Activated T-helper 2 cell treated with anti-CD3 and anti-CD28 coated beads, Interferon-gamma antibody, Interleukin-2, Interleukin-4, amounts not matched to agents 10 μg/mL and 5 μg/mL and 100 μg/mL, durations not matched to agents 14 hours and 24 hours and 36 hours (primary cell): Measurements from ENCODE around the gene P4HA3. TPM values are rescaled to one million over a fixed set of nuclear protein-coding genes. Genes with fewer than 3 reads are reported as not detected.
"Not testable (repeated sequence)": the region's sequence is repeated elsewhere in the genome, so short reads cannot be mapped to it uniquely, and the experiment has no call there.

Experiments used
- DNase-seq: peaks from one replicate; pipeline ENCODE4 v3.0.0; 2021; ENCODE audit warnings: low spot score
- H3K27ac Mint-ChIP-seq: one replicate; pipeline ENCODE4 v1.8.0; 2021; ENCODE audit warnings: mixed read lengths
- H3K27me3 Mint-ChIP-seq: one replicate; pipeline ENCODE4 v1.8.0; 2021; ENCODE audit warnings: low read depth, mixed read lengths
- H3K36me3 Mint-ChIP-seq: one replicate; pipeline ENCODE4 v1.8.0; 2021; ENCODE audit warnings: low read depth, mixed read lengths
- H3K4me1 Mint-ChIP-seq: one replicate; pipeline ENCODE4 v1.8.0; 2021; ENCODE audit warnings: low read depth, mixed read lengths
- H3K4me3 Mint-ChIP-seq: one replicate; pipeline ENCODE4 v1.8.0; 2021; ENCODE audit warnings: low read depth, mild to moderate bottlenecking, moderate library complexity, mixed read lengths
- H3K9me3 Mint-ChIP-seq: one replicate; pipeline ENCODE4 v1.8.0; 2021; ENCODE audit warnings: mixed read lengths
- intact Hi-C: fragments of 100-400 bp; cut with micrococcal nuclease; formaldehyde crosslinking; loops from one replicate; pipeline ENCODE4 v1.15.1; 2023
- total RNA-seq: library from RNA; stranded (reverse); gene quantifications from 2 replicates; pipeline ENCODE4 v1.2.3, GENCODE V29; 2022

The P4HA3 gene
- not detected in 2 replicates for total RNA-seq

GRCh38 chr11:74311352-74311926 is at the start of gene P4HA3:
Gene P4HA3, minus strand, starts transcription at chr11:74311640. Its CDS starts 29 bp downstream, at chr11:74311611.
- Mint-ChIP-seq H3K27me3 (peaks cover 50% of the 10 kb centered on the region), H3K36me3 (no peaks in the 10 kb centered on the region), H3K4me1 (peaks cover 4% of the 10 kb centered on the region), H3K27ac (no peak within 1 kb of the TSS), H3K4me3 (peak within 1 kb of the TSS; percentile 43), H3K9me3 (peaks cover 4% of the 10 kb centered on the region)
- intact Hi-C loops: no loop called here
- peak; percentile 38 for DNase-seq

GRCh38 chr11:74357449-74357848 is 46.0 kb upstream of the P4HA3 start:
- Mint-ChIP-seq H3K4me1 (peaks cover 4% of the 10 kb centered on the region), H3K27me3 (no peaks in the 10 kb centered on the region), H3K4me3 (no peak overlapping the region), H3K9me3 (no peaks in the 10 kb centered on the region), H3K36me3 (peaks cover 42% of the 10 kb centered on the region), H3K27ac (no peak overlapping the region)
- intact Hi-C loops: no loop called here
- DNase-seq: no peak

GRCh38 chr11:74355626-74356025 is 44.2 kb upstream of the P4HA3 start:
- Mint-ChIP-seq H3K4me1 (peaks cover 4% of the 10 kb centered on the region), H3K9me3 (no peaks in the 10 kb centered on the region), H3K27me3 (no peaks in the 10 kb centered on the region), H3K36me3 (peaks cover 33% of the 10 kb centered on the region), H3K27ac (no peak overlapping the region), H3K4me3 (no peak overlapping the region)
- intact Hi-C loops: no loop called here
- DNase-seq: no peak

DNA sequence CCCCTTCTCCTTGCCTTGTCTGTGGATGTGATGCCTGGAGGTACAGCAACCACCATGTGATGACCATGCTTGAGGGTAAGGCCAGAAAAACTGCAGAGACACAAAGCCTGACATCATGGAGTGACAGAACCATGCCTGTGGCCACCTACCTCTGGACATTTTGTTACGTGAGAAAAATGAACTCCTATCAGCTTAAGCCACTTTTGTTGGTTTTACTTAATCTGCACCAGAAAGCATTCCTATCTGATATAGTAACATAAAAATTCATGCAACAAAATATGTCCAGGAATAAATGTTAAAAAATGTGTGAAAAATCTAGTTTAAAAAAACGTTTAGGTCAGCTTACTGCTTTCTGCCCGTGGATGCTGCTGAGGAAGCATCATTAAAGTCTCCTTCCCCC is 42.6 kb upstream of the P4HA3 start:
- Mint-ChIP-seq H3K27me3 (no peaks in the 10 kb centered on the region), H3K4me1 (peaks cover 4% of the 10 kb centered on the region), H3K4me3 (no peak overlapping the region), H3K9me3 (no peaks in the 10 kb centered on the region), H3K27ac (no peak overlapping the region), H3K36me3 (peaks cover 23% of the 10 kb centered on the region)
- DNase-seq: no peak
- intact Hi-C loops: no loop called here

DNA sequence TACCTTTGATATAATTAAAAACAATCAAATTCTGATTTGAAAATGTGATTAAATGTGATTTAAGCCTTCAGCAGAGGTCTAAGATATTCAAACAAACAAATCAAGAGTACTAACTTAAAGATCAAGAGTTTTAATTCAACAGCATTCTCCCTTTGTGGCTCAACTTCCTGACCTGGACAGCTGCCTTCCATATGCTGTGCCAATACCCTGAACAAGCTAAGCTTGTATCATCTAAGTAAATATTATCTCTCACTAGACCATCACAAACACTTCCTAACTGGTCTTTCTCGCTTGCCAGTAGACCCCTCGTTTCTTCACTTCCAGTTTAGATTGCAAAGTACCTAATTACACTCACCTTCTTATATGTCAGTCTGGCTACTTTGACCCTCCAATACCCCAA is 35.9 kb upstream of the P4HA3 start:
- H3K4me3 Mint-ChIP-seq: no peak overlapping the region
- no peaks in the 10 kb centered on the region for H3K27me3 Mint-ChIP-seq
- intact Hi-C loops: no loop called here

DNA sequence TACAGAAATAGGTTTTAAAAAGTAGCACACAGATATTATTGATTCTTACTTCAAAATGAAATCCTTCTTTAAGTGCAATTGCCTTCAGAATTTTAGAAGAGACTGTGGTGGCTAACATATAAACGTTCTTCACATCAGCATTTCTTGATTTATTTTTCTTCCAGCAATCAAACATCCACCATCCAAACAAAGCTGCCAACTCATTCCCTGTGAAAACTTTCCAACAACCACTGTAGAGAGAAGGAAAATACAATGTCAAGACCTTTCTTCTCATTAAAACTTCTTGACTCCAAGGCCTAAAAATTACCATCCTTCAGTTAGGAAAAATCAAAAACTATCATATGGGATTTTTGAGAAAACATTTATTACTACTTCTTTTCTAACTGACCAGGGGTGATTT is 34.0 kb upstream of the P4HA3 start:
- no peak overlapping the region for H3K4me3 Mint-ChIP-seq
- DNase-seq: no peak
- no peaks in the 10 kb centered on the region for H3K27me3 Mint-ChIP-seq
- H3K4me1 Mint-ChIP-seq: peaks cover 2% of the 10 kb centered on the region
- intact Hi-C loops: no loop called here
- H3K36me3 Mint-ChIP-seq: peaks cover 41% of the 10 kb centered on the region
- no peaks in the 10 kb centered on the region for H3K9me3 Mint-ChIP-seq
- H3K27ac Mint-ChIP-seq: no peak overlapping the region

More for the DNA sequence above, 35.9 kb upstream of the P4HA3 start:
- H3K9me3 Mint-ChIP-seq: no peaks in the 10 kb centered on the region
- H3K4me1 Mint-ChIP-seq: peaks cover 2% of the 10 kb centered on the region
- no peak overlapping the region for H3K27ac Mint-ChIP-seq
- peaks cover 33% of the 10 kb centered on the region for H3K36me3 Mint-ChIP-seq
- no peak for DNase-seq

DNA sequence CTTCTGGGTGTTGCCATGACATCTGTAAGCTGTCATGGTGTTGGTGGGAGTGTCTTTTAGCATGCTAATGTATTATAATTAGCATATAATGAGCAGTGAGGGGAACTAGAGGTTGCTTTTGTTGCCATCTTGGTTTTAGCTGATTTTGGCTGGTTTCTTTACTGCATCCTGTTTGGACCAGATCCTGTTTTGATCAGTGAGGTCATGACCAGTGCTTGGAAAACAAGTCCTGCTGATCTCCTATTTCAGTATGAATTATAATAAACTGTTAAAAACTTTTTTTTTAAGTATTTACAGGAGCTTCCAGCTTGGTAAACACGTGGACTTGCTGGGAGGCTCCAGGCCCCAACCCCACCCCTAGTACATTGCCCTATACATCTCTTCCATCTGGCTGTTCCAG is 30.5 kb upstream of the P4HA3 start:
- no peak overlapping the region for H3K4me3 Mint-ChIP-seq
- no peak for DNase-seq
- H3K36me3 Mint-ChIP-seq: peaks cover 40% of the 10 kb centered on the region
- intact Hi-C loops: no loop called here
- no peaks in the 10 kb centered on the region for H3K27me3 Mint-ChIP-seq
- H3K4me1 Mint-ChIP-seq: no peaks in the 10 kb centered on the region
- no peaks in the 10 kb centered on the region for H3K9me3 Mint-ChIP-seq
- H3K27ac Mint-ChIP-seq: no peak overlapping the region

DNA sequence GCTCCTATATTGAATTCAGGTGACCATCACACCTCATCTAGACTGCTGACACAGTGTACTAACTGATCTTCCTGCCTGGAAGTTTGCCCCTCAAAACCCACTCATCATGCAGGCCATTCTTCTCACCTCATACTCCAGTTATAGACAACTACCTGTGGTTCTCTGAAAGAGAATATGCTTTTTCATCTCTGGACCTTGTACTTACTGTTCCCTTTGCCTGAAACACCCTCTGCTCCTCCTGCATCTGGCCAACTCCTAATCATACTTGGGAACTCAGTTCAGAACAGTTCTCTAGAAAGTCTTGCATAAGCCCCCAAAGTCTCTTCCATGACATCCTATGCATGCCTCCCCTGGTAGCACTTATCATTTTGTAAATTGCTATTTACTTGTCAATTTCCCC is 28.2 kb upstream of the P4HA3 start:
- H3K27me3 Mint-ChIP-seq: no peaks in the 10 kb centered on the region
- no peaks in the 10 kb centered on the region for H3K9me3 Mint-ChIP-seq
- H3K4me1 Mint-ChIP-seq: no peaks in the 10 kb centered on the region
- intact Hi-C loops: no loop called here
- DNase-seq: no peak
- no peak overlapping the region for H3K4me3 Mint-ChIP-seq
- H3K27ac Mint-ChIP-seq: no peak overlapping the region
- peaks cover 31% of the 10 kb centered on the region for H3K36me3 Mint-ChIP-seq

DNA sequence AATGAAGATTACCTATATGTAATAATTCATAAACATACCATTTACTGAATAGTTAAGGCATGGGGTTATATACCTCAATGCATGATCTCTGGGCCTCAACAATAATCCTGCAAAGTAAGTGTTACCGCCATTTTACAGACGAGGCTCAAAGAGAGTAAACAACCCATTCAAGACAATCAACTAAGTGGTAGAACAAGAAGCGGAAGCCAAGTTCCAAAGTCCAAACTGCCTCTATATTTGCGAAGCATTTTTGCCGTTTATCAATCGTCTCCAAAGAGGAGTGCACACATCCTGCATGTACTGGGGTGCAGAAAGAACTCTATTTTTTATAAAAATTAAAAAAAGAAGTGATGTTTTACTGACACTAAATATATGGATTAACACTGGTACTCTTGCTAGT is 27.5 kb upstream of the P4HA3 start:
- Mint-ChIP-seq H3K27me3 (no peaks in the 10 kb centered on the region), H3K4me3 (no peak overlapping the region), H3K4me1 (no peaks in the 10 kb centered on the region), H3K27ac (no peak overlapping the region), H3K36me3 (peaks cover 29% of the 10 kb centered on the region), H3K9me3 (no peaks in the 10 kb centered on the region)
- intact Hi-C loops: no loop called here
- DNase-seq: no peak

DNA sequence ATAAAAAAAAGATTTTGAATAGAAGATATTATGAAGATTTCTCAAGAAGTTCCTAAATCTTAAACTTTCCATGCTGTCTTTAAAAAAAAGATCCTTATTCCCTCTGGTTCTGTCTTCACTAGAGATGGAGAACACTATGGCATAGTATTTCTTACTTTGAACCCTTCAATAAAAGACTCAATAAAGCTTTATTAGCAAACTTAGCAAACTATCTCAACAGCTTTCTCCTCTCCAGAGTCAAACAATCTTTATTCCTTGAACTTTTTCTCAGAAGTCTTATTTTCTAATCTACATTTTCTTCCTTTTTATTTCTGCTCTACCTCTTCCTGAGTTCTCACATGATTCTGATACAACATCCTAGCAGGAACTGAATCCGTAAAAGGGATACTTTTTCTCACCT is 21.8 kb upstream of the P4HA3 start:
- H3K9me3 Mint-ChIP-seq: no peaks in the 10 kb centered on the region
- no peaks in the 10 kb centered on the region for H3K36me3 Mint-ChIP-seq
- no peaks in the 10 kb centered on the region for H3K4me1 Mint-ChIP-seq
- intact Hi-C loops: no loop called here
- H3K27me3 Mint-ChIP-seq: no peaks in the 10 kb centered on the region
- no peak for DNase-seq
- no peak overlapping the region for H3K4me3 Mint-ChIP-seq
- H3K27ac Mint-ChIP-seq: no peak overlapping the region

- H3K4me3 Mint-ChIP-seq: no peak overlapping the region
- no peaks in the 10 kb centered on the region for H3K36me3 Mint-ChIP-seq
- no peak overlapping the region for H3K27ac Mint-ChIP-seq
- H3K27me3 Mint-ChIP-seq: no peaks in the 10 kb centered on the region
- no peaks in the 10 kb centered on the region for H3K4me1 Mint-ChIP-seq
- no peak for DNase-seq
- no peaks in the 10 kb centered on the region for H3K9me3 Mint-ChIP-seq
- intact Hi-C loops: no loop called here
These were observed 20.9 kb upstream of the P4HA3 start for GRCh38 chr11:74332291-74332690.

DNA sequence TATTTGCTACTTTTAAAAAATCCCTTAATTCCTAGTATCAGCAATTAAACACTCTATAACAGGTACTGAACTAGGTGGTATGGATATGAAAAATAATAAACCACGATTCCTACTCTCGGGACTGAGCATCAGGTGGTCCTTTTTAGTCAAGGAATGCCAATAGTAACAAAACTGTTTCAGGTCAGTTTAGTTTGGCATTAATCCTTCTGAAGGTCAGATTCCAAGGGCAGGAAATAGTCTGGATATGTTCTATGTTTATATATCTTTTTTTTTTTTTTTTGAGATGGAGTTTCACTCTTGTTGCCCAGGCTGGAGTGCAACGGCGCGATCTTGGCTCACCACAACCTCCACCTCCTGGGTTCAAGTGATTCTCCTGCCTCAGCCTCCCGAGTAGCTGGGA is 19.6 kb upstream of the P4HA3 start:
- H3K36me3 Mint-ChIP-seq, H3K4me1 Mint-ChIP-seq, intact Hi-C loops, H3K4me3 Mint-ChIP-seq, DNase-seq, H3K9me3 Mint-ChIP-seq, H3K27me3 Mint-ChIP-seq, H3K27ac Mint-ChIP-seq: not testable (repeated sequence)

DNA sequence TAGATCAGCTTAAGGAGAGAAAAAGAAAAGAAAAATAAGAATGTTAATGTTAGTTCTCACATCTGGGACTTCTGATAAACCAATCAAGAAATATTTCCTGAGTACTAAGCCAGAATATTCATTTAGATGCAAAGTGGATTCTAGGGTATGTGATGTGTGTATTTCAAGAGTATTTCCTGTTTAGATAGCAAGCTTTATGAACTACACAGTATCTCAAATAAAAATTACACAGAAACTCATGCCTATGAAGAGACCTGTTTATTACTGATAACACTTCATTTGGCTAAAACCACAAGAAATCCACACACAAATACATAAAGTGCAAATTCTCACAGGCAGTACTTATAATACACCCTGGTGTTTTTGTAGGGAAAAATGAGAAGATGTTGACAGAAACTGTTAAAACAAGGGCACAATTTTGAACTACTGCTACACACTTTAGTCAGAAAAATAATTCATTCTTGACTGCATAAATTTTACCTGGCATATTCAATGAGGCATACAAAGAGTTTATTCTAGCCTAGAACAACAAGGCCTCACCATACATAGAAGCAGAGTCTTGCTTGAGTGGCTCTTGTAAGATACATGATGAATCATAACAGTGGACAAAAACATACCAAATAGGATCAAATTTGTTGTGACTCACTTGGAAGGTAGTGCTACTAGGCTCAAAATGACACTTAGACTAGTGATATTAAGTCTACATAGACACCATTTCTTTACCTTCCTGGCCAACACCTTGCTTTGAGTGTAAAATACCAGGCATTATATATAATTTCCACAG is 18.8 kb upstream of the P4HA3 start:
- Mint-ChIP-seq H3K27ac (no peak overlapping the region), H3K9me3 (no peaks in the 10 kb centered on the region), H3K4me3 (no peak overlapping the region), H3K4me1 (no peaks in the 10 kb centered on the region), H3K27me3 (no peaks in the 10 kb centered on the region), H3K36me3 (no peaks in the 10 kb centered on the region)
- no peak for DNase-seq
- intact Hi-C loops: no loop called here
